Measurements from ENCODE around the gene SMIM30. TPM values are rescaled to one million over a fixed set of nuclear protein-coding genes. Genes with fewer than 3 reads are reported as not detected.

The SMIM30 gene
- total and polyA plus RNA-seq, 2 of the 4 experiments (the other 2 are of a cell fraction): 31.6 to 47.7 TPM

DNA sequence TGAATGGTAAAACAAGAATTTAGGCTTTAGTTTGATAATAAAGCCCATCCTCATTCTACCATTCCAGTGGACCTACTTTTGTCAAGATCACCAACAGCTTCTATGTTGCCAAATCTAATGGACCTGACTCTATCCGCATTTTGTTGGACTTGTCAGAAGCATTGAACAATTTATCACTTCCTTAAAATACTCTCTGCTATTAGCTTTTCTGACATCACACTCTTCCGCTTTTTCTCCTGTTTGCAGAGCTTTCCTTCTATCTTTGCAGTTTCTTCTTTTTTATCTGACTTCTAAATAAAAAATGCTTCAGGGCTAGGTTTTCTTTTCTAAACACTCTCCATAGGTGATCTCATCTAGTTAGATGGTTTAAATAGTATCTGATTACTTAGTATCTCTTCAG is 42.7 kb upstream of the SMIM30 start:
- in situ Hi-C loops (cut with MboI; ENCODE audit: low sequenced_read_pairs): loop anchor here (5.0 kb wide), 1 partner anchor 261 kb away; no protein-coding TSS in a partner anchor
- no peaks in the 10 kb centered on the region for H4K20me1 ChIP-seq (ENCODE audit: insufficient read depth, low read length)
- no CpG with 5 or more reads among the region's 2 CpGs for WGBS, 2 experiments (ENCODE audit: extremely low coverage in 2 of 2, insufficient read length in 1 of 2)
- no peak overlapping the region for H3K9ac ChIP-seq (ENCODE audit: low read depth, low read length)
- H4K8ac ChIP-seq (ENCODE audit: low read depth in 2 of 2, low read length in 2 of 2): no peak overlapping the region
- no peak for DNase-seq
- H3K9me1 ChIP-seq (ENCODE audit: insufficient read depth, low read length): no peaks in the 10 kb centered on the region
- no peak overlapping the region for H2AK5ac ChIP-seq (ENCODE audit: low read depth, low read length)
- no peak overlapping the region for H2BK15ac ChIP-seq (ENCODE audit: low read depth, low read length)
- no peak overlapping the region for H4K5ac ChIP-seq (ENCODE audit: low read depth, low read length)
- H2AK9ac ChIP-seq (replicated peaks; ENCODE audit: low read depth, low read length, poor library complexity): no peak overlapping the region
- dilution Hi-C loops (cut with HindIII; ENCODE audit: low sequenced_read_pairs, unreplicated experiment): no loop called here
- no peak overlapping the region for H3K4ac ChIP-seq (ENCODE audit: low read depth, low read length)
- no TSS peak for BruUV-seq (replicated peaks)
- H3K9me3 ChIP-seq (ENCODE audit: control insufficient read depth, insufficient read depth, low read length): no peaks in the 10 kb centered on the region
- H2AFZ ChIP-seq (replicated peaks; ENCODE audit: low read length, poor library complexity): no peak overlapping the region
- H3K4me3 ChIP-seq (ENCODE audit: insufficient read depth, low read depth, low read length): no peak overlapping the region
- no peaks in the 10 kb centered on the region for H3K36me3 ChIP-seq (ENCODE audit: control insufficient read depth, insufficient read depth, low read length)
- H3K23ac ChIP-seq (ENCODE audit: low read depth, low read length): no peak overlapping the region
- H3K79me1 ChIP-seq (ENCODE audit: low read depth in 1 of 2, low read length in 2 of 2): no peaks in the 10 kb centered on the region
- H4K91ac ChIP-seq (ENCODE audit: insufficient read depth, low read depth, low read length): no peak overlapping the region
- H3K14ac ChIP-seq (replicated peaks; ENCODE audit: low read depth, low read length): no peak overlapping the region
- H3K18ac ChIP-seq (ENCODE audit: low read depth, low read length): no peak overlapping the region
- no peak overlapping the region for H3K56ac ChIP-seq (ENCODE audit: extremely low read depth, insufficient read depth, low read length)
- H3K27ac ChIP-seq (ENCODE audit: insufficient read depth, low read length): no peak overlapping the region
- intact Hi-C loops (cut with micrococcal nuclease): no loop called here
- no peak overlapping the region for H2BK120ac ChIP-seq (ENCODE audit: low read depth, low read length)
- H2BK20ac ChIP-seq (ENCODE audit: low read depth, low read length): no peak overlapping the region
- no peak for TF ChIP-seq RFX5 (IDR thresholded peaks at IDR 0.05; ENCODE audit: low read depth, low read length)
- CTCF ChIA-PET: interaction anchor here (1.7 to 3.4 kb wide), 3 partner anchors 12 to 261 kb away, joined by 4 to 13 read pairs (median 12); no protein-coding TSS in a partner anchor
- H3K4me1 ChIP-seq (ENCODE audit: control insufficient read depth, insufficient read depth, low read length): no peaks in the 10 kb centered on the region
- H3K27me3 ChIP-seq (ENCODE audit: control insufficient read depth, insufficient read depth, low read length): no peaks in the 10 kb centered on the region
- no peak for ATAC-seq (ENCODE audit: low read depth)
- no peak overlapping the region for H2BK5ac ChIP-seq (ENCODE audit: low read depth, low read length, poor library complexity, severe bottlenecking)
- POLR2A ChIA-PET (ENCODE audit: unreplicated experiment): no interaction called here
- no peak overlapping the region for H3K4me2 ChIP-seq (ENCODE audit: low read depth, low read length)
